Hepatocyte (in vitro differentiated cells): ENCODE results near the gene GOLPH3L. TPM values are rescaled to one million over a fixed set of nuclear protein-coding genes. Genes with fewer than 3 reads are reported as not detected.
"Not testable (repeated sequence)": the region's sequence is repeated elsewhere in the genome, so short reads cannot be mapped to it uniquely, and the experiment has no call there.

Experiments
- DNase-seq: peaks from one replicate; pipeline ENCODE4 v3.0.0-alpha.2; 2016; ENCODE audit warnings: low spot score
- H2AFZ ChIP-seq: fragments of 200-600 bp; sonication (generic); 2 replicates; pipeline ENCODE4 v1.6.0; 2016; ENCODE audit warnings: antibody characterized with exemption, mild to moderate bottlenecking
- H3K27ac ChIP-seq: fragments of 200-600 bp; sonication (generic); 2 replicates; pipeline ENCODE4 v1.5.1; 2016; ENCODE audit warnings: mild to moderate bottlenecking
- H3K27me3 ChIP-seq: fragments of 200-600 bp; sonication (generic); 2 replicates; pipeline ENCODE4 v1.6.1; 2016
- H3K36me3 ChIP-seq: fragments of 200-600 bp; sonication (generic); replicated peaks from 2 replicates; pipeline ENCODE4 v1.5.1; 2016; ENCODE audit warnings: low read depth; ENCODE audit not compliant: insufficient read depth
- H3K4me1 ChIP-seq: fragments of 200-600 bp; sonication (generic); 2 replicates; pipeline ENCODE4 v1.5.1; 2016; ENCODE audit warnings: mild to moderate bottlenecking, moderate library complexity; ENCODE audit not compliant: insufficient read depth
- H3K4me2 ChIP-seq: fragments of 200-600 bp; sonication (generic); 2 replicates; pipeline ENCODE4 v1.6.0; 2016
- H3K4me3 ChIP-seq: fragments of 200-600 bp; sonication (generic); 2 replicates; pipeline ENCODE4 v1.5.1; 2016; ENCODE audit warnings: mild to moderate bottlenecking
- H3K79me2 ChIP-seq: fragments of 200-600 bp; sonication (generic); 2 replicates; pipeline ENCODE4 v1.6.0; 2017; ENCODE audit warnings: mild to moderate bottlenecking
- H3K9me2 ChIP-seq: fragments of 200-600 bp; sonication (generic); replicated peaks from 2 replicates; pipeline ENCODE4 v1.6.0; 2017; ENCODE audit warnings: mild to moderate bottlenecking; ENCODE audit not compliant: insufficient read depth
- H3K9me3 ChIP-seq: fragments of 200-600 bp; sonication (generic); 2 replicates; pipeline ENCODE4 v1.5.1; 2016; ENCODE audit warnings: low read depth, mild to moderate bottlenecking
- H4K20me1 ChIP-seq: fragments of 200-600 bp; sonication (generic); 2 replicates; pipeline ENCODE4 v1.6.0; 2016; ENCODE audit warnings: mild to moderate bottlenecking; ENCODE audit not compliant: insufficient read depth, poor library complexity, severe bottlenecking
- EZH2 ChIP-seq: fragments of 200-600 bp; sonication (generic); IDR thresholded peaks from 2 replicates; pipeline ENCODE4 v1.6.1; 2016; ENCODE audit warnings: antibody characterized with exemption, mild to moderate bottlenecking, borderline replicate concordance
- EZH2phosphoT487 ChIP-seq: fragments of 200-600 bp; sonication (generic); IDR thresholded peaks from one replicate; pipeline ENCODE4 v1.6.1; 2018; ENCODE audit warnings: antibody characterized with exemption, mild to moderate bottlenecking, low read depth, moderate library complexity; ENCODE audit not compliant: unreplicated experiment, severe bottlenecking
- WGBS: methylation state at CpG from one replicate; pipeline ENCODE4 v1.1.6; 2016; ENCODE audit warnings: low lambda C conversion rate; ENCODE audit errors: missing lambda C conversion rate; 5-methylcytosine and 5-hydroxymethylcytosine counted together
- polyA plus RNA-seq: library from polyadenylated mRNA; unstranded; fragments of >200 nt; fragmentation: Nextera tagmentation; extraction: Ambion mirVana; gene quantifications from 2 replicates; pipeline ENCODE4 v1.2.1, GENCODE V29; 2016
- total RNA-seq: library from RNA; depleted of rRNA; stranded (reverse); fragments of >200 nt; gene quantifications from 2 replicates; pipeline ENCODE4 v1.2.3, GENCODE V29; 2014
- TF ChIP-seq, protein P1 (sequence below): fragments of 200-600 bp; sonication (generic); IDR thresholded peaks from 2 replicates; pipeline ENCODE4 v1.5.1; 2016; ENCODE audit warnings: antibody characterized with exemption, mild to moderate bottlenecking; ENCODE audit not compliant: poor library complexity

GOLPH3L gene
- total and polyA plus RNA-seq, 2 experiments from 2014 or later: 20.8 to 21.8 TPM

DNA sequence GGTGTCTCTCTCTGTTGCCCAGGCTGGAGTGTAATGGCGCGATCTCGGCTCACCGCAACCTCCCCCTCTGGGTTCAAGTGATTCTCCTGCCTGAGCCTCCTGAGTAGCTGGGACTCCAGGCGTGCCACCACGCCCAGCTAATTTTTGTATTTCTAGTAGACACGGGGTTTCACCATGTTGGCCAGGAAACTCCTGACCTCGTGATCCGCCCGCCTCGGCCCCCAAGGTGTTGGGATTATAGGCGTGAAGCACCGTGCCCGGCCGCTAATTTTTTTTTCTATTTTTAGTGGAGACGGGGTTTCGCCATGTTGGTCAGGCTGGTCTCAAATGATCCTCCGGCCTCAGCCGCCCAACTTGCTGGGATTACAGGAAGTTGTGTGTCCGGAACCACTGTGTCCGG lies 23.1 kb upstream of the GOLPH3L start:
- H4K20me1 ChIP-seq: no peaks in the 10 kb centered on the region
- no peak overlapping the region for H3K4me2 ChIP-seq
- no peaks in the 10 kb centered on the region for H3K4me1 ChIP-seq
- no peaks in the 10 kb centered on the region for H3K9me2 ChIP-seq
- no peaks in the 10 kb centered on the region for H3K9me3 ChIP-seq
- no peaks in the 10 kb centered on the region for H3K27me3 ChIP-seq
- TF ChIP-seq EZH2: no peak
- TF ChIP-seq, protein P1, sequence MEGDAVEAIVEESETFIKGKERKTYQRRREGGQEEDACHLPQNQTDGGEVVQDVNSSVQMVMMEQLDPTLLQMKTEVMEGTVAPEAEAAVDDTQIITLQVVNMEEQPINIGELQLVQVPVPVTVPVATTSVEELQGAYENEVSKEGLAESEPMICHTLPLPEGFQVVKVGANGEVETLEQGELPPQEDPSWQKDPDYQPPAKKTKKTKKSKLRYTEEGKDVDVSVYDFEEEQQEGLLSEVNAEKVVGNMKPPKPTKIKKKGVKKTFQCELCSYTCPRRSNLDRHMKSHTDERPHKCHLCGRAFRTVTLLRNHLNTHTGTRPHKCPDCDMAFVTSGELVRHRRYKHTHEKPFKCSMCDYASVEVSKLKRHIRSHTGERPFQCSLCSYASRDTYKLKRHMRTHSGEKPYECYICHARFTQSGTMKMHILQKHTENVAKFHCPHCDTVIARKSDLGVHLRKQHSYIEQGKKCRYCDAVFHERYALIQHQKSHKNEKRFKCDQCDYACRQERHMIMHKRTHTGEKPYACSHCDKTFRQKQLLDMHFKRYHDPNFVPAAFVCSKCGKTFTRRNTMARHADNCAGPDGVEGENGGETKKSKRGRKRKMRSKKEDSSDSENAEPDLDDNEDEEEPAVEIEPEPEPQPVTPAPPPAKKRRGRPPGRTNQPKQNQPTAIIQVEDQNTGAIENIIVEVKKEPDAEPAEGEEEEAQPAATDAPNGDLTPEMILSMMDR: no peak
- no peak for TF ChIP-seq EZH2phosphoT487
- no peak for DNase-seq
- H2AFZ ChIP-seq: no peak overlapping the region
- H3K4me3 ChIP-seq: no peak overlapping the region
- no peaks in the 10 kb centered on the region for H3K36me3 ChIP-seq
- no peak overlapping the region for H3K27ac ChIP-seq
- WGBS: 98% methylated on average over 21 of the region's 21 CpGs
- H3K79me2 ChIP-seq: no peaks in the 10 kb centered on the region

DNA sequence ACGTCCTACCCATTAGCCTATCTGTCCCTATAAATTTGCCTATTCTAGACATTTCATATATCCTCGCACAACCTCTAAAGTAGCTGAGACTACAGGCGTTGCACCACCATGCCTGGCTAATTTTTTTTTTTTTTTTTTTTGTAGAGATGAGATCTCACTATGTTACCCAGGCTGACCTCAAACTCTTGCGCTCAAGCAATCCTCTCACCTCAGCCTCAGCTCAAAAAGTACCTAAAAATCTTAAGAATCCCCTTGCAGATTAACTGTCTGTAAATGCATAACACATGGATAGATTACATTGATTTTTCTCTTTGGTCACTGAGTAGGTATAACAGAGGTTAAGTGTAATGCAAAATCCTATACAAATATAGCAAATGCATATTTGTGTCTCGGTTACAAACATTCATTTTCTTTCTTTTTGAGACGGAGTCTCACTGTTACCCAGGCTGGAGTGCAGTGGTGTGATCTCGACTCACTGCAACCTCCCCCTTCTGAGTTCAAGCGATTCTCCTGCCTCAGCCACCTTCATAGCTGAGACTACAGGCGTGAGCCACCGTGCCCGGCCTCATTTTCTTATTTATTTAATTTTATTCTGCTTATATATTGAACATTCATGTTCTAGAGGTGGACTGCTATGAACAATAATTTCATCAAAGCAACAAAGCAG lies 21.4 kb upstream of the GOLPH3L start:
- Histone ChIP-seq H3K9me2 (no peaks in the 10 kb centered on the region), H3K27me3 (no peaks in the 10 kb centered on the region), H2AFZ (no peak overlapping the region), H3K36me3 (no peaks in the 10 kb centered on the region), H3K4me3 (no peak overlapping the region), H4K20me1 (no peaks in the 10 kb centered on the region), H3K79me2 (no peaks in the 10 kb centered on the region), H3K4me2 (no peak overlapping the region), H3K4me1 (no peaks in the 10 kb centered on the region), H3K27ac (no peak overlapping the region), H3K9me3 (no peaks in the 10 kb centered on the region)
- DNase-seq: no peak
- WGBS: 90% methylated on average over 11 of the region's 11 CpGs
- TF ChIP-seq, protein P1: no peak
- no peak for TF ChIP-seq EZH2phosphoT487

DNA sequence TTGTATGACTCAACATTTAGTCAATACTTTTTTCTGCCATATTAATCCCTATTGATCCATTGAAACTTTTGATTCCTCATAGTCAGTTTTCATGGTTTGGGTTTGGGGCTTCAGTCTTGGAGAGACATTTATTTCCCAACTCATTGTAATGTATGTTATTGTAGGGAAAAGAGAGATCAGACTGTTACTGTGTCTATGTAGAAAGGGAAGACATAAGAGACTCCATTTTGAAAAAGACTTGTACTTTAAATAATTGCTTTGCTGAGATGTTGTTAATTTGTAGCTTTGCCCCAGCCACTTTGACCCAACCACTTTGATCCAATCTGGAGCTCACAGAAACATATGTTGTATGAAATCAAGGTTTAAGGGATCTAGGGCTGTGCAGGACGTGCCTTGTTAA lies 12.1 kb upstream of the GOLPH3L start:
- H3K36me3 ChIP-seq, H2AFZ ChIP-seq, H3K4me1 ChIP-seq, H3K9me3 ChIP-seq, DNase-seq, H3K27me3 ChIP-seq, H4K20me1 ChIP-seq, H3K27ac ChIP-seq, H3K4me2 ChIP-seq, H3K9me2 ChIP-seq, H3K4me3 ChIP-seq, H3K79me2 ChIP-seq: not testable (repeated sequence)
- 47% methylated on average over 1 of the region's 1 CpG for WGBS

DNA sequence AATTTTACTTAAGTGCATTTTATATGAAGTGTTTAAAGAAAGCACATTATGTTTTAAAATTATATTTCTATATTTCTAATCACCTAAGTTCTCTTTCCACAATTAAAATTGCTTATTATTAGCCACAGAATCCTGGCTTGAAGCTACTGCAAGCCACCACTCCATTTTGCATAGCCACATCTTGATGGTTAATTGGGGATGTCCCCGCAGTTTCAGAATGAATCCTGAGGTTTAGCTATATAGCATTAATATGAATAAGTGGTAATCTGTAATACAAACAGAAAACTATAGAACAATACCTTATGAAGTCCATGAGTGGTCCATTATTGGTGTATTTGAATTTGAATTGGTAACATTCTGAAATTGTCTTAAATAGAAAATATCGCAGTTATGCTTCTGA lies 11.6 kb upstream of the GOLPH3L start:
- no peaks in the 10 kb centered on the region for H3K36me3 ChIP-seq
- H4K20me1 ChIP-seq: no peaks in the 10 kb centered on the region
- H3K79me2 ChIP-seq: no peaks in the 10 kb centered on the region
- 94% methylated on average over 2 of the region's 2 CpGs for WGBS
- H3K27ac ChIP-seq: no peak overlapping the region
- no peak overlapping the region for H2AFZ ChIP-seq
- no peaks in the 10 kb centered on the region for H3K4me1 ChIP-seq
- H3K27me3 ChIP-seq: no peaks in the 10 kb centered on the region
- no peak overlapping the region for H3K4me3 ChIP-seq
- no peak overlapping the region for H3K4me2 ChIP-seq
- DNase-seq: no peak
- no peaks in the 10 kb centered on the region for H3K9me3 ChIP-seq
- no peak for TF ChIP-seq EZH2phosphoT487
- TF ChIP-seq, protein P1: no peak
- no peak for TF ChIP-seq EZH2
- H3K9me2 ChIP-seq: no peaks in the 10 kb centered on the region
